H1 (cell line): ENCODE results near the gene LRP8. TPM values are rescaled to one million over a fixed set of nuclear protein-coding genes. Genes with fewer than 3 reads are reported as not detected.

Experiments used
- CTCF ChIA-PET: fragments of 300-600 bp; sonication (Branson Sonifier 250); formaldehyde crosslinking; loops from one replicate; lab custom pipeline; 2021; ENCODE audit not compliant: partially characterized antibody; lab: Charles Lee
- POLR2A ChIA-PET: fragments of 300-600 bp; sonication (Branson Sonifier 250); formaldehyde crosslinking; loops from one replicate; lab custom pipeline; 2021; ENCODE audit warnings: inconsistent platforms; ENCODE audit not compliant: partially characterized antibody; lab: Charles Lee
- DNase-seq, 2 experiments: peaks; one replicate each; pipeline versions ENCODE4 v3.0.0 to v3.0.0-alpha.2; 2010 to 2022; ENCODE audit warnings: low spot score in 2 of 2, low read depth in 1 of 2, mixed read lengths in 1 of 2
- FAIRE-seq: peaks from 2 replicates; lab custom pipeline; 2011; peaks lifted over from hg19 to GRCh38; lab: Jason Lieb, UNC
- H2AFZ ChIP-seq: 2 replicates; pipeline ENCODE4 v1.8.1; 2012; ENCODE audit warnings: low read length, inconsistent platforms
- H2AK5ac ChIP-seq: 2 replicates; pipeline ENCODE4 v1.6.1; 2013; ENCODE audit warnings: low read depth, low read length
- H2BK120ac ChIP-seq: replicated peaks from 2 replicates; pipeline ENCODE3; 2013; ENCODE audit warnings: low read depth, low read length, inconsistent platforms
- H2BK12ac ChIP-seq: 2 replicates; pipeline ENCODE4 v1.6.1; 2013; ENCODE audit warnings: low read depth, low read length
- H2BK15ac ChIP-seq: 2 replicates; pipeline ENCODE4 v1.6.1; 2013; ENCODE audit warnings: low read length
- H2BK20ac ChIP-seq: 2 replicates; pipeline ENCODE4 v1.6.1; 2013; ENCODE audit warnings: low read length
- H2BK5ac ChIP-seq: 2 replicates; pipeline ENCODE4 v1.6.1; 2013; ENCODE audit warnings: low read depth, low read length
- H3K14ac ChIP-seq: 2 replicates; pipeline ENCODE4 v1.6.1; 2013; ENCODE audit warnings: inconsistent platforms; ENCODE audit not compliant: insufficient read length
- H3K18ac ChIP-seq: 2 replicates; pipeline ENCODE4 v1.6.1; 2013; ENCODE audit warnings: low read length; ENCODE audit errors: extremely low read depth
- H3K23ac ChIP-seq: 2 replicates; pipeline ENCODE4 v1.6.1; 2013; ENCODE audit warnings: inconsistent platforms; ENCODE audit not compliant: insufficient read length
- H3K23me2 ChIP-seq: 2 replicates; pipeline ENCODE4 v1.6.1; 2013; ENCODE audit warnings: low read depth, low read length
- H3K27ac ChIP-seq: 2 replicates; pipeline ENCODE4 v1.6.1; 2011; ENCODE audit warnings: low read depth, low read length, inconsistent platforms
- H3K27me3 ChIP-seq, 4 experiments: replicated peaks in 1 of 4; 1 replicate in 1 of 4; 2 replicates in 3 of 4; pipeline versions ENCODE4 v1.6.1 to v1.8.1; 2011 to 2013; ENCODE audit warnings: low read length in 3 of 4, mild to moderate bottlenecking in 3 of 4, inconsistent platforms in 2 of 4, mixed read lengths in 2 of 4, moderate library complexity in 1 of 4; ENCODE audit not compliant: control insufficient read depth in 3 of 4, insufficient read depth in 3 of 4; ENCODE audit errors: extremely low read depth in 1 of 4
- H3K36me3 ChIP-seq, 4 experiments: 2 replicates each; pipeline versions ENCODE4 v1.6.1 to v1.8.1; 2011 to 2013; ENCODE audit warnings: mild to moderate bottlenecking in 4 of 4, low read length in 3 of 4, moderate library complexity in 2 of 4, control low read depth in 1 of 4, inconsistent platforms in 1 of 4; ENCODE audit not compliant: insufficient read depth in 4 of 4, control insufficient read depth in 2 of 4
- H3K4ac ChIP-seq: replicated peaks from 2 replicates; pipeline ENCODE3; 2013; ENCODE audit warnings: low read length, low read depth, mixed read lengths, inconsistent platforms; ENCODE audit not compliant: insufficient read length
- H3K4me1 ChIP-seq, 4 experiments: replicated peaks in 1 of 4; 1 replicate in 1 of 4; 2 replicates in 3 of 4; pipeline versions ENCODE4 v1.6.1 to v1.8.1; 2011 to 2013; ENCODE audit warnings: low read length in 3 of 4, inconsistent platforms in 2 of 4, mixed read lengths in 1 of 4; ENCODE audit not compliant: insufficient read depth in 4 of 4, control insufficient read depth in 3 of 4
- H3K4me2 ChIP-seq, 2 experiments: 2 replicates each; pipeline versions ENCODE4 v1.6.1 to v1.8.1; 2011 to 2013; ENCODE audit warnings: low read depth in 2 of 2, low read length in 2 of 2, control low read depth in 1 of 2, inconsistent platforms in 1 of 2, mild to moderate bottlenecking in 1 of 2; ENCODE audit not compliant: insufficient read depth in 1 of 2
- H3K4me3 ChIP-seq, 4 experiments: fragments of 200-600, 300-600 bp in 1 of 4; sonication (generic), shearing (Covaris generic), sonication (Bioruptor Twin) in 1 of 4; 2 replicates each; pipeline versions ENCODE4 v1.5.1 to v1.8.1; 2011 to 2016; ENCODE audit warnings: low read length in 4 of 4, low read depth in 3 of 4, control low read depth in 2 of 4, inconsistent platforms in 2 of 4, mild to moderate bottlenecking in 2 of 4, mixed read lengths in 1 of 4, moderate library complexity in 1 of 4; ENCODE audit not compliant: insufficient read depth in 2 of 4; ENCODE audit errors: extremely low read depth in 1 of 4
- H3K56ac ChIP-seq: replicated peaks from 2 replicates; pipeline ENCODE3; 2013; ENCODE audit warnings: low read depth, mild to moderate bottlenecking, mixed read lengths, low read length, inconsistent platforms; ENCODE audit not compliant: insufficient read length
- H3K79me1 ChIP-seq: 2 replicates; pipeline ENCODE4 v1.6.1; 2013; ENCODE audit warnings: low read depth, low read length, control low read depth
- H3K79me2 ChIP-seq, 2 experiments: 2 replicates each; pipeline versions ENCODE4 v1.6.1 to v1.8.1; 2012 to 2013; ENCODE audit warnings: low read length in 2 of 2, mild to moderate bottlenecking in 2 of 2, inconsistent platforms in 1 of 2; ENCODE audit not compliant: insufficient read depth in 2 of 2, control insufficient read depth in 1 of 2
- H3K9ac ChIP-seq, 4 experiments: replicated peaks in 1 of 4; 1 replicate in 1 of 4; 2 replicates in 3 of 4; pipeline versions ENCODE4 v1.6.1 to v1.8.1; 2011 to 2013; ENCODE audit warnings: low read depth in 3 of 4, low read length in 3 of 4, control low read depth in 2 of 4, mild to moderate bottlenecking in 2 of 4, moderate library complexity in 2 of 4, inconsistent platforms in 1 of 4; ENCODE audit errors: extremely low read depth in 1 of 4
- H3K9me3 ChIP-seq, 2 experiments: 2 replicates each; pipeline versions ENCODE4 v1.6.1 to v1.8.1; 2012 to 2013; ENCODE audit warnings: mild to moderate bottlenecking in 2 of 2, moderate library complexity in 2 of 2, control low read depth in 1 of 2, inconsistent platforms in 1 of 2, low read depth in 1 of 2, low read length in 1 of 2, mixed read lengths in 1 of 2; ENCODE audit not compliant: insufficient read depth in 2 of 2
- H4K20me1 ChIP-seq, 2 experiments: replicated peaks in 1 of 2; 2 replicates each; pipeline versions ENCODE3 to v1.8.1; 2011 to 2013; ENCODE audit warnings: inconsistent platforms in 2 of 2, low read length in 2 of 2, mild to moderate bottlenecking in 1 of 2; ENCODE audit not compliant: insufficient read depth in 2 of 2, control insufficient read depth in 1 of 2
- H4K5ac ChIP-seq: 2 replicates; pipeline ENCODE4 v1.6.1; 2013; ENCODE audit warnings: low read length, low read depth, mixed read lengths, inconsistent platforms; ENCODE audit not compliant: insufficient read length
- H4K8ac ChIP-seq: 2 replicates; pipeline ENCODE4 v1.8.0; 2013; ENCODE audit warnings: mild to moderate bottlenecking, moderate library complexity, low read length, inconsistent platforms; ENCODE audit not compliant: insufficient read depth; ENCODE audit errors: extremely low read depth
- H4K91ac ChIP-seq: replicated peaks from 2 replicates; pipeline ENCODE3; 2013; ENCODE audit warnings: low read length, mixed read lengths, inconsistent platforms; ENCODE audit not compliant: insufficient read length
- CBX5 ChIP-seq: fragments of 300-800, 300-1000 bp; sonication (generic); IDR thresholded peaks from 2 replicates; pipeline ENCODE4 v1.7.1; 2016; ENCODE audit warnings: antibody characterized with exemption, low read length, low read depth
- CEBPB ChIP-seq: IDR thresholded peaks from 2 replicates; pipeline ENCODE4 v1.6.1; 2012; ENCODE audit warnings: low read depth, low read length
- CTBP2 ChIP-seq: IDR thresholded peaks from 2 replicates; pipeline ENCODE4 v1.7.0; 2011; ENCODE audit warnings: borderline replicate concordance, mild to moderate bottlenecking, moderate library complexity, mixed read lengths, low read length; ENCODE audit not compliant: insufficient read depth, insufficient read length
- E2F6 ChIP-seq: IDR thresholded peaks from 2 replicates; pipeline ENCODE4 v1.6.1; 2012; ENCODE audit warnings: inconsistent platforms
- HDAC6 ChIP-seq: IDR thresholded peaks from one replicate; pipeline ENCODE4 v1.7.1; 2012; ENCODE audit warnings: low read depth, mild to moderate bottlenecking, inconsistent platforms, low read length, moderate library complexity
- RBBP5 ChIP-seq: IDR thresholded peaks from 2 replicates; pipeline ENCODE4 v1.7.1; 2012; ENCODE audit warnings: low read depth, mild to moderate bottlenecking, inconsistent platforms, low read length, moderate library complexity, borderline replicate concordance
- RFX5 ChIP-seq: IDR thresholded peaks from 2 replicates; pipeline ENCODE4 v1.6.1; 2011; ENCODE audit warnings: low read depth, low read length, improper control_type of control experiment, borderline replicate concordance
- RNF2 ChIP-seq: fragments of 200-900, 300-1000 bp; sonication (generic); IDR thresholded peaks from 2 replicates; pipeline ENCODE4 v1.7.1; 2016; ENCODE audit warnings: borderline replicate concordance, low read depth, mild to moderate bottlenecking, antibody characterized with exemption, low read length; ENCODE audit not compliant: poor library complexity, severe bottlenecking; ENCODE audit errors: missing control alignments
- SIN3A ChIP-seq, 2 experiments: IDR thresholded peaks in 1 of 2; conservative IDR thresholded peaks in 1 of 2; 2 replicates each; pipeline ENCODE4 v1.6.1; 2011 to 2012; ENCODE audit warnings: low read length in 2 of 2, improper control_type of control experiment in 1 of 2, low read depth in 1 of 2, mild to moderate bottlenecking in 1 of 2
- USF2 ChIP-seq: IDR thresholded peaks from 2 replicates; pipeline ENCODE4 v1.6.1; 2011; ENCODE audit warnings: low read length, improper control_type of control experiment
- WGBS, 2 experiments: shearing (Covaris generic) in 1 of 2; methylation state at CpG; one replicate each; pipeline versions ENCODE4 v1.1.6 to v1.1.7; 2013 to 2015; ENCODE audit warnings: low lambda C conversion rate in 2 of 2, mixed read lengths in 2 of 2, inconsistent platforms in 1 of 2, low coverage in 1 of 2, missing lambda C conversion rate in 1 of 2; ENCODE audit not compliant: insufficient replicate concordance in 2 of 2, insufficient coverage in 1 of 2, insufficient read length in 1 of 2; ENCODE audit errors: extremely low coverage in 1 of 2, missing lambda C conversion rate in 1 of 2; 5-methylcytosine and 5-hydroxymethylcytosine counted together
- polyA plus RNA-seq, 7 experiments: library from polyadenylated mRNA; depleted of rRNA in 3 of 7; stranded (reverse) in 5 of 7; unstranded in 2 of 7; fragments of >200 nt in 5 of 7; fragments of 200-250 nt in 2 of 7; gene quantifications; 1 replicate in 5 of 7; 2 replicates in 1 of 7; 4 replicates in 1 of 7; pipeline versions ENCODE4 v1.2.1 to v1.2.3, GENCODE V29; 2011 to 2013; ENCODE audit warnings: missing spikeins in 2 of 7, mixed read lengths in 2 of 7
- total RNA-seq: library from RNA; stranded (reverse); fragmentation: NEBNext Ultra II Directional; extraction: Animal tissue kit (Norgen Biotek cat#: 25700); gene quantifications from 2 replicates; pipeline ENCODE4 v1.2.1, GENCODE V29; 2021

The LRP8 gene
- total and polyA plus RNA-seq, 2 of the 8 experiments (the other 6 are each of a cell fraction or from before 2014, with no cell fraction given), result 63.2 to 66.4 TPM

GRCh38 chr1:53323316-53323715, 4.6 kb downstream of the LRP8 start:
- Histone ChIP-seq H4K91ac (no peak overlapping the region), H2BK120ac (no peak overlapping the region), H2AK5ac (no peak overlapping the region), H3K4ac (no peak overlapping the region), H2BK15ac (no peak overlapping the region), H3K14ac (no peak overlapping the region), H3K4me1 (peaks cover 4 to 10% (median 6%) of the 10 kb centered on the region in 4 experiments), H4K8ac (no peak overlapping the region), H3K36me3 (peaks cover 21 to 59% (median 26%) of the 10 kb centered on the region in 4 experiments), H3K4me3 (no peak overlapping the region), H3K27me3 (no peaks in the 10 kb centered on the region), H2BK12ac (no peak overlapping the region), H4K5ac (no peak overlapping the region), H2BK5ac (no peak overlapping the region), H3K79me1 (peaks cover 47% of the 10 kb centered on the region), H3K4me2 (no peak overlapping the region), H4K20me1 (peaks cover 22 to 39% of the 10 kb centered on the region in 2 experiments), H3K9me3 (no peaks in the 10 kb centered on the region), H3K23me2 (peaks cover 14% of the 10 kb centered on the region), H3K23ac (no peak overlapping the region), H3K9ac (no peak overlapping the region), H3K56ac (no peak overlapping the region), H2BK20ac (no peak overlapping the region), H3K18ac (no peak overlapping the region), H3K79me2 (peaks cover 13 to 65% of the 10 kb centered on the region in 2 experiments), H3K27ac (no peak overlapping the region), H2AFZ (no peak overlapping the region)
- ChIA-PET CTCF (interaction anchor here (1.0 to 3.7 kb wide), 7 partner anchors 9 to 107 kb away, joined by 4 to 18 read pairs (median 6); no protein-coding TSS in a partner anchor), POLR2A (interaction anchor here (0.6 to 2.4 kb wide), 3 partner anchors 12 to 848 kb away, joined by 3 to 9 read pairs (median 4); no protein-coding TSS in a partner anchor)
- 97% methylated on average over 11 of the region's 11 CpGs; no CpG with 5 or more reads in 1 of the 2 experiments for WGBS, 2 experiments
- FAIRE-seq (no peak), DNase-seq (no peak)
- no peak for TF ChIP-seq HDAC6
- TF ChIP-seq SIN3A (conservative IDR thresholded peaks at IDR 0.05 in 1 of 2, IDR thresholded peaks at IDR 0.05 in 1 of 2; ENCODE audit: low read depth in 1 of 2, low read length in 2 of 2), result no peak
- TF ChIP-seq RNF2, result no peak
- no peak for TF ChIP-seq CEBPB
- no peak for TF ChIP-seq RBBP5
- no peak for TF ChIP-seq USF2
- TF ChIP-seq RFX5, result no peak
- TF ChIP-seq CBX5, result no peak
- TF ChIP-seq CTBP2, result no peak
- no peak for TF ChIP-seq E2F6
